SK-N-SH (cell line): Measurements from ENCODE around the gene NMT2. TPM values are rescaled to one million over a fixed set of nuclear protein-coding genes. Genes with fewer than 3 reads are reported as not detected.

ENCODE experiments used
- CTCF ChIA-PET: fragments of 300-600, 350-600 bp; formaldehyde crosslinking; extraction: SDS; loops from one replicate; lab custom pipeline; 2021; lab: Yijun Ruan, JAX
- POLR2A ChIA-PET: fragments of 350-600 bp; sonication (Branson Sonifier 250); formaldehyde crosslinking; extraction: SDS; loops from one replicate; lab custom pipeline; 2020; ENCODE audit warnings: antibody characterized with exemption, inconsistent platforms; lab: Yijun Ruan, JAX
- DNase-seq: peaks from one replicate; pipeline ENCODE4 v3.0.0; 2012
- H2AFZ ChIP-seq: fragments of 200-600 bp; sonication (generic); 2 replicates; pipeline ENCODE4 v1.8.1; 2016; ENCODE audit warnings: antibody characterized with exemption, mild to moderate bottlenecking, low read depth
- H3F3A ChIP-seq: fragments of 200-600 bp; sonication (generic); replicated peaks from 2 replicates; pipeline ENCODE3; 2016; ENCODE audit warnings: antibody characterized with exemption, mild to moderate bottlenecking; ENCODE audit not compliant: insufficient read depth
- H3K27ac ChIP-seq, 2 experiments: fragments of 200-500 bp in 1 of 2; fragments of 200-600 bp in 1 of 2; sonication (Bioruptor generic) in 1 of 2; sonication (generic), shearing (Covaris generic) in 1 of 2; 2 replicates each; pipeline versions ENCODE4 v1.5.1 to v1.6.1; 2014 to 2016; ENCODE audit warnings: low read depth in 2 of 2, inconsistent platforms in 1 of 2, low read length in 1 of 2, mild to moderate bottlenecking in 1 of 2, mixed read lengths in 1 of 2
- H3K27me3 ChIP-seq: fragments of 200-600 bp; sonication (generic), shearing (Covaris generic); 2 replicates; pipeline ENCODE4 v1.6.1; 2016; ENCODE audit warnings: mixed run types; ENCODE audit not compliant: insufficient read depth
- H3K36me3 ChIP-seq, 2 experiments: fragments of 200-500 bp in 1 of 2; fragments of 200-600 bp in 1 of 2; sonication (Bioruptor generic) in 1 of 2; sonication (generic) in 1 of 2; replicated peaks in 1 of 2; 2 replicates each; pipeline versions ENCODE3 to v1.5.1; 2014 to 2016; ENCODE audit warnings: low read length in 1 of 2, mild to moderate bottlenecking in 1 of 2; ENCODE audit not compliant: insufficient read depth in 2 of 2, control insufficient read depth in 1 of 2
- H3K4me1 ChIP-seq, 2 experiments: fragments of 200-500 bp in 1 of 2; fragments of 200-600 bp in 1 of 2; sonication (Bioruptor generic) in 1 of 2; sonication (generic), shearing (Covaris generic) in 1 of 2; 2 replicates each; pipeline versions ENCODE4 v1.5.1 to v1.6.1; 2014 to 2016; ENCODE audit warnings: low read depth in 1 of 2, low read length in 1 of 2, mixed run types in 1 of 2; ENCODE audit not compliant: insufficient read depth in 2 of 2, control insufficient read depth in 1 of 2
- H3K4me2 ChIP-seq: fragments of 200-600 bp; sonication (generic), shearing (Covaris generic); 2 replicates; pipeline ENCODE4 v1.6.1; 2017; ENCODE audit warnings: mixed run types
- H3K4me3 ChIP-seq, 2 experiments: fragments of 200-500 bp in 1 of 2; fragments of 200-600 bp in 1 of 2; sonication (Bioruptor generic) in 1 of 2; sonication (generic), shearing (Covaris generic) in 1 of 2; 2 replicates each; pipeline versions ENCODE4 v1.5.1 to v1.8.1; 2014 to 2016; ENCODE audit warnings: low read depth in 2 of 2, inconsistent platforms in 1 of 2, low read length in 1 of 2, mild to moderate bottlenecking in 1 of 2, mixed read lengths in 1 of 2, moderate library complexity in 1 of 2
- H3K79me2 ChIP-seq: fragments of 200-600 bp; sonication (generic); 2 replicates; pipeline ENCODE4 v1.8.1; 2017; ENCODE audit warnings: mild to moderate bottlenecking; ENCODE audit not compliant: insufficient read depth
- H3K9ac ChIP-seq: fragments of 200-600 bp; sonication (generic); 2 replicates; pipeline ENCODE4 v1.6.1; 2017; ENCODE audit warnings: mixed run types
- H3K9me2 ChIP-seq: fragments of 200-600 bp; sonication (generic); 2 replicates; pipeline ENCODE4 v1.6.1; 2017; ENCODE audit warnings: mixed run types
- H3K9me3 ChIP-seq: fragments of 200-600 bp; sonication (generic); 2 replicates; pipeline ENCODE4 v1.6.1; 2017; ENCODE audit warnings: mixed run types, mild to moderate bottlenecking, moderate library complexity
- H4K20me1 ChIP-seq: fragments of 200-600 bp; sonication (generic); 2 replicates; pipeline ENCODE4 v1.6.1; 2017; ENCODE audit warnings: mild to moderate bottlenecking, mixed run types; ENCODE audit not compliant: insufficient read depth
- CHD2 ChIP-seq: fragments of 150-350 bp; IDR thresholded peaks from 2 replicates; pipeline ENCODE4 v1.6.1; 2018; ENCODE audit warnings: low read length; ENCODE audit not compliant: partially characterized antibody
- FOXJ3 ChIP-seq: sonication (generic); formaldehyde crosslinking; IDR thresholded peaks from 2 replicates; pipeline ENCODE4 v1.5.1; 2020; ENCODE audit warnings: mild to moderate bottlenecking, missing genetic modification reagents
- GATA2 ChIP-seq: sonication (generic); formaldehyde crosslinking; IDR thresholded peaks from 2 replicates; pipeline ENCODE4 v1.5.0; 2020; ENCODE audit warnings: mild to moderate bottlenecking, missing genetic modification reagents
- IRF3 ChIP-seq: fragments of 150-350 bp; IDR thresholded peaks from 2 replicates; pipeline ENCODE4 v1.6.1; 2016; ENCODE audit warnings: mild to moderate bottlenecking, low read depth, low read length
- MXI1 ChIP-seq: IDR thresholded peaks from 2 replicates; pipeline ENCODE4 v1.6.1; 2012; ENCODE audit warnings: mild to moderate bottlenecking, low read depth, low read length, improper control_type of control experiment
- RAD21 ChIP-seq: IDR thresholded peaks from 2 replicates; pipeline ENCODE4 v1.6.1; 2012; ENCODE audit warnings: mild to moderate bottlenecking, low read length
- REST ChIP-seq: IDR thresholded peaks from 2 replicates; pipeline ENCODE4 v1.6.1; 2012; ENCODE audit warnings: mild to moderate bottlenecking, low read depth, low read length, moderate library complexity
- RXRA ChIP-seq: IDR thresholded peaks from 2 replicates; pipeline ENCODE4 v1.4.0; 2012; ENCODE audit warnings: low read depth, mild to moderate bottlenecking, borderline replicate concordance
- SIN3A ChIP-seq: IDR thresholded peaks from 2 replicates; pipeline ENCODE4 v1.6.1; 2012; ENCODE audit warnings: low read depth, mild to moderate bottlenecking, low read length, moderate library complexity, borderline replicate concordance
- SMC3 ChIP-seq: IDR thresholded peaks from 2 replicates; pipeline ENCODE4 v1.6.1; 2012; ENCODE audit warnings: low read depth, low read length, improper control_type of control experiment
- WGBS: methylation state at CpG from one replicate; pipeline ENCODE4 v1.1.6; 2017; ENCODE audit warnings: low lambda C conversion rate; 5-methylcytosine and 5-hydroxymethylcytosine counted together
- polyA plus RNA-seq, 3 experiments: library from polyadenylated mRNA; depleted of rRNA; stranded (reverse); fragments of >200 nt; gene quantifications; 2 replicates each; pipeline ENCODE4 v1.2.3, GENCODE V29; 2012
- TF ChIP-seq, protein P1 (sequence below): IDR thresholded peaks from 2 replicates; pipeline ENCODE4 v1.4.0; 2012; ENCODE audit warnings: low read depth, borderline replicate concordance
- TF ChIP-seq, protein P2 (sequence below): IDR thresholded peaks from 2 replicates; pipeline ENCODE4 v1.4.0; 2012; ENCODE audit warnings: low read depth

Gene NMT2
- polyA plus RNA-seq, 1 of the 3 experiments (the other 2 are of a cell fraction), result 25.9 TPM

DNA sequence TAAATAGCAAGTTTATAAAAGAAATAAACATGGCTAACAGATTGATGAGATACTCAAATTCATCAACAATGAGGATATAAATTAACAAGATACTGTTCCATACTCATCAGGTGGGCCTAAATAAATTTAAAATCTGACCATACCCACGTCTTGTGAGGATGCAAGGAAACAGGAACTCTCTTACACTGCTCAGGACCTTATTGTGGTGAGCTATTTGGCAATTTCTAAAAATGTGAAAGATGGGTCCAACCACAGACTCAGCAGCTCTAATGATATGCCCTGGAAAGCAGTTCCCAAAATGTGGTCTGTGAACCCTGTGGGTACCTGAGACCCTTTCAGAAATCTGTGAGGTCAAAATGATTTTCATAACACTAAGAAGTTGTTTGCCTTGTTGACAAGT, 49.9 kb downstream of the NMT2 start:
- H3K9me3 ChIP-seq, result no peaks in the 10 kb centered on the region
- 94% methylated on average over 1 of the region's 1 CpG for WGBS
- peaks cover 38 to 62% of the 10 kb centered on the region in 2 experiments for H3K36me3 ChIP-seq
- DNase-seq, result no peak
- H3F3A ChIP-seq, result peaks cover 3% of the 10 kb centered on the region
- TF ChIP-seq REST (no peak), GATA2 (CRISPR knock-in tag) (no peak), IRF3 (no peak), RAD21 (no peak), SMC3 (no peak), SIN3A (no peak), FOXJ3 (CRISPR knock-in tag) (no peak), RXRA (no peak), MXI1 (no peak), CHD2 (no peak)
- TF ChIP-seq, protein P1, sequence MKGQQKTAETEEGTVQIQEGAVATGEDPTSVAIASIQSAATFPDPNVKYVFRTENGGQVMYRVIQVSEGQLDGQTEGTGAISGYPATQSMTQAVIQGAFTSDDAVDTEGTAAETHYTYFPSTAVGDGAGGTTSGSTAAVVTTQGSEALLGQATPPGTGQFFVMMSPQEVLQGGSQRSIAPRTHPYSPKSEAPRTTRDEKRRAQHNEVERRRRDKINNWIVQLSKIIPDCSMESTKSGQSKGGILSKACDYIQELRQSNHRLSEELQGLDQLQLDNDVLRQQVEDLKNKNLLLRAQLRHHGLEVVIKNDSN, result no peak
- TF ChIP-seq, protein P2, sequence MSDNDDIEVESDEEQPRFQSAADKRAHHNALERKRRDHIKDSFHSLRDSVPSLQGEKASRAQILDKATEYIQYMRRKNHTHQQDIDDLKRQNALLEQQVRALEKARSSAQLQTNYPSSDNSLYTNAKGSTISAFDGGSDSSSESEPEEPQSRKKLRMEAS, result no peak
- H3K79me2 ChIP-seq, result peaks cover 5% of the 10 kb centered on the region; the same call in 1 of the 2 replicates
- no peaks in the 10 kb centered on the region for H3K9me2 ChIP-seq
- no peaks in the 10 kb centered on the region for H3K27me3 ChIP-seq
- H3K9ac ChIP-seq, result no peak overlapping the region
- H2AFZ ChIP-seq, result no peak overlapping the region
- H3K4me2 ChIP-seq, result no peak overlapping the region
- peaks cover 0 to 14% of the 10 kb centered on the region in 2 experiments; a peak in 2 of 4 replicates for H3K4me1 ChIP-seq
- ChIA-PET POLR2A (no interaction called here), CTCF (interaction anchor here (2.1 kb wide), 1 partner anchor 13 kb away, joined by 9 read pairs; no protein-coding TSS in a partner anchor)
- no peak overlapping the region for H3K27ac ChIP-seq
- no peaks in the 10 kb centered on the region for H4K20me1 ChIP-seq
- no peak overlapping the region for H3K4me3 ChIP-seq
